HepG2 (cell line): ENCODE measurements around the gene FBXW12. TPM values are rescaled to one million over a fixed set of nuclear protein-coding genes. Genes with fewer than 3 reads are reported as not detected.

ENCODE experiments used
- CTCF ChIP-seq: sonication (generic); formaldehyde crosslinking; IDR thresholded peaks from 2 replicates; pipeline ENCODE4 v1.5.0; 2020; ENCODE audit warnings: mild to moderate bottlenecking, missing genetic modification reagents, moderate library complexity
- EZH2 ChIP-seq: conservative IDR thresholded peaks from 2 replicates; pipeline ENCODE4 v1.6.1; 2012; ENCODE audit warnings: mild to moderate bottlenecking, low read depth, low read length, moderate library complexity
- LBX2 ChIP-seq: sonication (generic); formaldehyde crosslinking; IDR thresholded peaks from 2 replicates; pipeline ENCODE4 v1.5.0; 2020; ENCODE audit warnings: missing genetic modification reagents, mild to moderate bottlenecking, borderline replicate concordance
- MXD1 ChIP-seq: sonication (generic); formaldehyde crosslinking; IDR thresholded peaks from 2 replicates; pipeline ENCODE4 v1.4.0; 2020; ENCODE audit warnings: mild to moderate bottlenecking, missing genetic modification reagents
- SMYD3 ChIP-seq: sonication (generic); formaldehyde crosslinking; IDR thresholded peaks from 2 replicates; pipeline ENCODE4 v1.8.1; 2023; ENCODE audit warnings: mild to moderate bottlenecking, missing genetic modification reagents
- ZMYM2 ChIP-seq: sonication (generic); formaldehyde crosslinking; IDR thresholded peaks from 2 replicates; pipeline ENCODE4 v1.8.0; 2022; ENCODE audit warnings: mild to moderate bottlenecking, missing genetic modification reagents
- ZNF17 ChIP-seq: sonication (generic); formaldehyde crosslinking; IDR thresholded peaks from 2 replicates; pipeline ENCODE4 v1.5.0; 2020; ENCODE audit warnings: mild to moderate bottlenecking, missing genetic modification reagents
- ZNF562 ChIP-seq: sonication (generic); formaldehyde crosslinking; IDR thresholded peaks from 2 replicates; pipeline ENCODE4 v1.8.0; 2022; ENCODE audit warnings: missing genetic modification reagents, borderline replicate concordance
- polyA plus RNA-seq, 8 experiments: library from polyadenylated mRNA; depleted of rRNA in 3 of 8; stranded (reverse) in 7 of 8; unstranded in 1 of 8; fragments of >200 nt; fragmentation: Illumina TruSeq in 4 of 8; extraction: Trizol in 4 of 8; gene quantifications; 2 replicates each; pipeline versions ENCODE4 v1.2.1 to v1.2.3, GENCODE V29; 2011 to 2016; ENCODE audit warnings: low read depth in 4 of 8, missing spikeins in 1 of 8, mixed read lengths in 1 of 8; ENCODE audit not compliant: insufficient read depth in 1 of 8
- total RNA-seq, 5 experiments: library from RNA; depleted of rRNA; stranded (reverse); fragments of >200 nt; fragmentation: Illumina TruSeq; extraction: Trizol; gene quantifications; 2 replicates each; pipeline ENCODE4 v1.2.3, GENCODE V29; 2016; ENCODE audit warnings: low read depth in 1 of 5
- TF ChIP-seq, protein P1 (sequence below): sonication (generic); formaldehyde crosslinking; IDR thresholded peaks from 2 replicates; pipeline ENCODE4 v1.5.1; 2020; ENCODE audit warnings: mild to moderate bottlenecking, missing genetic modification reagents, moderate library complexity
- TF ChIP-seq, protein P2 (sequence below): sonication (generic); formaldehyde crosslinking; IDR thresholded peaks from 2 replicates; pipeline ENCODE4 v1.8.1; 2023; ENCODE audit warnings: mild to moderate bottlenecking, moderate library complexity, missing genetic modification reagents

Gene FBXW12
- total and polyA plus RNA-seq, 2 of the 13 experiments (the other 11 are each of a cell fraction or from before 2014, with no cell fraction given) = not detected

GRCh38 chr3:48422272-48422671 lies 50.3 kb downstream of the FBXW12 start (continued):
- no peak for TF ChIP-seq MXD1 (CRISPR knock-in tag)
- TF ChIP-seq ZMYM2 (CRISPR knock-in tag) = 0 out of 2 replicates have a peak, but pooled peaks have one; percentile 20
- TF ChIP-seq ZNF17 = no peak
- TF ChIP-seq LBX2 (CRISPR knock-in tag) = no peak
- TF ChIP-seq, protein P1, sequence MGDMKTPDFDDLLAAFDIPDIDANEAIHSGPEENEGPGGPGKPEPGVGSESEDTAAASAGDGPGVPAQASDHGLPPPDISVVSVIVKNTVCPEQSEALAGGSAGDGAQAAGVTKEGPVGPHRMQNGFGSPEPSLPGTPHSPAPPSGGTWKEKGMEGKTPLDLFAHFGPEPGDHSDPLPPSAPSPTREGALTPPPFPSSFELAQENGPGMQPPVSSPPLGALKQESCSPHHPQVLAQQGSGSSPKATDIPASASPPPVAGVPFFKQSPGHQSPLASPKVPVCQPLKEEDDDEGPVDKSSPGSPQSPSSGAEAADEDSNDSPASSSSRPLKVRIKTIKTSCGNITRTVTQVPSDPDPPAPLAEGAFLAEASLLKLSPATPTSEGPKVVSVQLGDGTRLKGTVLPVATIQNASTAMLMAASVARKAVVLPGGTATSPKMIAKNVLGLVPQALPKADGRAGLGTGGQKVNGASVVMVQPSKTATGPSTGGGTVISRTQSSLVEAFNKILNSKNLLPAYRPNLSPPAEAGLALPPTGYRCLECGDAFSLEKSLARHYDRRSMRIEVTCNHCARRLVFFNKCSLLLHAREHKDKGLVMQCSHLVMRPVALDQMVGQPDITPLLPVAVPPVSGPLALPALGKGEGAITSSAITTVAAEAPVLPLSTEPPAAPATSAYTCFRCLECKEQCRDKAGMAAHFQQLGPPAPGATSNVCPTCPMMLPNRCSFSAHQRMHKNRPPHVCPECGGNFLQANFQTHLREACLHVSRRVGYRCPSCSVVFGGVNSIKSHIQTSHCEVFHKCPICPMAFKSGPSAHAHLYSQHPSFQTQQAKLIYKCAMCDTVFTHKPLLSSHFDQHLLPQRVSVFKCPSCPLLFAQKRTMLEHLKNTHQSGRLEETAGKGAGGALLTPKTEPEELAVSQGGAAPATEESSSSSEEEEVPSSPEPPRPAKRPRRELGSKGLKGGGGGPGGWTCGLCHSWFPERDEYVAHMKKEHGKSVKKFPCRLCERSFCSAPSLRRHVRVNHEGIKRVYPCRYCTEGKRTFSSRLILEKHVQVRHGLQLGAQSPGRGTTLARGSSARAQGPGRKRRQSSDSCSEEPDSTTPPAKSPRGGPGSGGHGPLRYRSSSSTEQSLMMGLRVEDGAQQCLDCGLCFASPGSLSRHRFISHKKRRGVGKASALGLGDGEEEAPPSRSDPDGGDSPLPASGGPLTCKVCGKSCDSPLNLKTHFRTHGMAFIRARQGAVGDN (CRISPR knock-in tag) = peak; percentile 50; the same call in 1 of the 2 replicates
- TF ChIP-seq ZNF562 (CRISPR knock-in tag) = no peak
- TF ChIP-seq SMYD3 (CRISPR knock-in tag) = no peak
- TF ChIP-seq CTCF (CRISPR knock-in tag) = peak; percentile 61
- TF ChIP-seq, protein P2, sequence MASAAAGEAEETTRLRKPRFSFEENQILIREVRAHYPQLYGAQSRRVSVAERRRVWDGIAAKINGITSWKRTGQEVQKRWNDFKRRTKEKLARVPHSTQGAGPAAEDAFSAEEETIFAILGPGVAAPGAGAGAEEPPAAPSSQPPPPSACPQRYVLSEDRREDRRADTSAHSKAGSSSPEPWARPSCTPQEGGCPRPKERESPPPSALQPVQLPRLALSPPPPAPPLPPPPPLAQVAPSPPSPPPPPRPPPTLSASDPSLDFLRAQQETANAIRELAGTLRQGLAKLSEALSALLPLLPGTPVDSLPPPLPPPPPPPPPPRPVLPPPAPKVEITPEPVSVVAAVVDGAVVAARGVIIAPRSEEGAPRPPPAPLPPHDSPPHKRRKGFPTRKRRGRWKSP (CRISPR knock-in tag) = no peak
- no peak for TF ChIP-seq EZH2
